Activated CD8-positive, alpha-beta memory T cell treated with anti-CD3 and anti-CD28 coated beads, Interleukin-2, amount 50 U/mL, for 24 hours (primary cell): Measurements from ENCODE around the gene S100A11.

Source experiments
- DNase-seq: peaks from one replicate; pipeline ENCODE4 v3.0.0-alpha.2; 2020; ENCODE audit errors: extremely low read depth

S100A11 gene

DNA sequence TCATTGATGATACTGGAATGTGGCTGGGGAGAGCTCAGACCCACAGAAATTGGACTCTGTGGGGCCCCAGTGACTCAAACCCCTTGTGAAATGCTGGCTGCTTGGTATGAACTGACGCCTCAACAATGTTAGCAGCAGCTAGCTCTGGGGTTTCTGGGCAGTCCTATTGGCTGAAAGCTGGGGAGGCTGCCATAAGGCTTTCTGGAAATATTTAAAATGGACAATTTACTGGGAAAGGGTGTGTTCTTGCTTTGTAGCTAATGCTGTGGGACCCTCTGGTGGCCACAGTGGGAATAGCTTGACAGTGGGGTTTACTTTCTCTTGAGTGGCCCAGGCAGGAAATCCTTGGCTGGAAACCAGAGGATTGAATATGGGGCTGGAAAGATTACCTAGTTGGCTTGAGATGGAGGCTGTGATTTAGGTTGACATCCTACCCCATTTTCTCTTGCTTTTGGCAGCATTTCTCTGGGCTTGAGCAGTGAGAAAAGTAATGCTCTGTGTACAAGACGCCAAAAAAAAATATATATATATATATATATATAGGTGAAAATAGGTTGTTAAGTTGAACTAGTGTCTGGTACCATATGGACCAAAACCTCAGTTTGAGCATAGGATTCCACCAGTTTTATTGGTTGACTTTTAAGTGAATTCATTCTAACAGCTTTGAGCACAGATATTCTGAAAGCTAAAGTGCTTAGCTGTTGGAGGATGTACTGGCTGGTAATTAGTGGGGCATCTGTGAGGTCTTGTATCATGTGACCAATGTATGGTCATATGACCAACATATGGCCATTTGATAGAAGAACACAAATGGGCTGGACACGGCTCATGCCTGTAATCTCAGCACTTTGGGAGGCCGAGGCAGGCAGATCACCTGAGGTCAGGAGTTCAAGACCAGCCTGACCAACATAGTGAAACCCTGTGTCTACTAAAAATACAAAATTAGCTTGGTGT lies 34.9 kb downstream of the S100A11 start:
- no peak for DNase-seq

DNA sequence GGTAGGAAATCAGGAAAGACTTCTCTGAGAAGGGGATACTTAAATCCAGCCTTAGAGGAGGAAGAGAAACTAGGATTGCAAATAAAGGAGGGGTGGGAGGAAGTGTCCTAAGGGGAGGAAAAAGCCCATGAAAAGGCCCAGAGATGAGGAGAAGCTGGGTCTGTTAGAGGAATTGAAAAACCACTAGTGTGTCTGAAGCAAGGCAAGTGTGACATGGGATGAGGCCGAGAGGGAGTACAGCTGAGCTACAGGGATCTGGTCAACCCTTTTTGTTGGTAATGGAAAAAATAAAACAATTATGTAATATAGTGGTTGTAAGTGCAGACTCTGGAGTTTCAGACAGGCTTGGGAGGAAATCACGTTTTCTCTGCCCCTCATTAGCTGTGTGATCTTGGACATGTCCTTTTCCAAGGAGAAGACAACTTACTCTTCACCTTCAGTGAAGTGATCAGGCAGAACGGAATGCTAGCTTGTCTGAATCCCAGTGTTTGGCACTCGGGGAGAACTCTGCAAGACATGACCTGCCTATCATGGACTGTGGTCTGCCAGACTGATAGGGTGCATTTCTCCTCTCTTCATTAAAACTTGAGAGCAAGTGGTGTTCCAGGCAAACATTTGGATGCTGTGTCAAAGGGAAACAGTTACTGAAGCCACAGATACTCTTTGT lies 35.7 kb downstream of the S100A11 start:
- no peak for DNase-seq

DNA sequence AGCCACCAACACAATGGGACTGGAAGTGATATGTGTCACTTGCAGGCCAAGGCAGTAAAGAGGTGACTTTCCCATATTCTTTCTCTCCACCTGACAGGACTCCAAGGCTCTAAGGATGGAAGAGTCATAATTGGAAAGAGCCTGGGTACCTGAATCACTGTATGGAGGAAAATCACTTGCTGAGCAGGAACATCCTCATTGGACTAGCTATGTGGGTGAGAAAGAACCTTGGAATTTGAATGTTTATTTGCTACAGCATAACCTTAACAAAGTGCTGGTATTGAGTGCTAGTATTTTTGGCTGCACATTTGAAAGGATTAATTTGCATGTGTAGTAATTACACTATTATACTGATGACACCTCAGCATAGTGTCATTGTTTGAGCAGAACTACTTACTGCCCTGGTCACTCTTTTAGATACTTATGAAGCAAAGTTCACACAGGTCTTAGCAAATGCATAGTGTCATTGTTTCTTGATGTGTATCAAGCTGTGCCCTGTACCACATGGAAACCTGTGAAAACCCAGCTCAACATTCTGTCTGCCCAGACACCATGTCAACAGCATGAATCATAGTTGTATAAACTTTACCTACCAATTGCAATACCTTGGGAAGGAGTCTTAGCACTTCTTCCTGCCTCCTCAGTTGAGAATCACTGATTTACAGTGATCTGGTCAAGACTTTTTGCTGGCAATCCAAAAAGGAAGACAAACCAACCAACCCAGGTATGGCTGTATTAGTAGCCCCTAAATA lies 38.0 kb downstream of the S100A11 start:
- no peak for DNase-seq

DNA sequence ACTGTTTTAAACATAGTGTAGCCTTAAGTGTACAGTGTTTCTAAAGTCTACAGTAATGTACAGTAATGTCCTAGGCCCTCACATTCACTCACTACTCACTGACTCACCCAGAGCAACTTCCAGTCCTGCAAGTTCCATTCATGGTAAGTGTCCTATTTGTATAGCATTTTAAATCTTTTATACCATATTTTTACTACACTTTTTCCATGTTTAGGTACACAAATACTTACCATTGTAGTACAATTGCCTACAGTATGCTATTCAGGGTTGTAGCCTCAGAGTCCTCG lies 39.6 kb downstream of the S100A11 start:
- no peak for DNase-seq

DNA sequence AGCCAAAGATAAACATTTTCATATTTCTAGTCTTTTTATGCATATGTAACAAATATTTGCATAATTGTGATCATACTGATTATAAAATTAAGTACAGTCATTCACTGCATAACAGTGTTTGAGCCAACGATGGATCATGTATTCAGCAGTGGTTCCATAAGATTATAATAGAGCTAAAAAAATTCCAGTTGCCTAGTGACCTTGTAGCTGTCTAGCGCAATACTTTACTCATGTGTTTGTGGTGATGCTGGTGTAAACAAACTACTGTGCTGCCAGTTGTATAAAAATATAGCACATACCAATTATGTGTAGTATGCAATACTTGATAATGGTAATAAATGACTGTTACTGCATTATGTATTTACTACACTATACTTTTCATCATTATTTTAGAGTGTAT lies 41.0 kb downstream of the S100A11 start:
- DNase-seq: no peak

DNA sequence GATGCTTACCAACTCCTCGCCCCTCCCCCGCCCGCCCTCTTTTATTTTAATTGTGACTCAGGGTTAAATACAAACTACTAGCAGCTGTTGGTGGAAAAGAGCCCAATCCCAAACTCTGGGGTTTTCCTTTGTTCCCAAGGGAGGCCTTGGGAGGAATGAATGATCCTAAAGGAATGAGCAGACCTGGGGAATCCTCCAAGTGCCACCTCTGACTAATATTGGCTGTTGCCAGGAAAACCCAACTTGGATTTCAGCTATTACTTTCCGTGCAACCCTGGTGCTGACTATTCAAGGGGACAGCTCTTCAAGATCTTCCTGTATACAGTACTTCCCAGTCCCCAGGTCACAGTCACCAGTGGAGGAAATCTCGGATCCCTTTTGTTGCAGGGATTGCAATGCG lies 41.8 kb downstream of the S100A11 start:
- no peak for DNase-seq

DNA sequence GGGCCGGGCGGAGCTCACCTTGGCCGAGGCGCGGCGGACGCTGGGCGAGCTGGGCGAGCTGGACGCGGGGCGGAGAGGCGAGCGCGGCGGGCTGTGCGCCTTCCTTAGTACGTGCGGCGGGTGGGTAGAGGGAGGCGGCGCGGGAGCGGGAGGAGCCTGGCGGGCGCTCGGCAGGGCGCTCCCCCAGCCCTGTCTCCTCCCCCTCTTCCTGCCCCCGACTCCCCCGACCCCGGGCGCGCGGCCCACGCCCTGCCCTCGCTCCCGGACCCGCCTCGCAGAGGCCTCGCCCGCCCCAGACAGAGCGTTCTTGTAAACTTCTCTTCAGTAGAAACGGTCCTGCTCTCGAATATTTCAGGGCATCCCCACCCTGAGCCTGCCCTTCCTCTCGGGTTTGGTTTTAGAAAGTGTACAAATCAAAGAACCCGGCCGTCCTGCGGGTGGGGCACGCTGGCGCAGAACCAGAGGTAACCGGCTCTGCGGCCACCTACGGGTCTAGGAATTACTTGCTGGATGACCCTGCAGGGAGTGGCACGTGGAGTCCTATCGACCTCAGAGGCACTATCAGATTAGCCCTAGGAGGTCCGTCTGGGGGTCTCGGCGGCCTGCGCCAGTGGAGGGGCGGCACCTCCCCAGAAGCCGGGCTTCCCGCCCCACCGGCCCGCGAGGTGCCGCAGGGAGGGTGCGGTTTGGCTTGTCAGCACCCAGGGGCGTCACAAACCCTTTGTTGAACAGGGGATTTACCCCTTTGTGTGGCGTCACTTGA lies 42.9 kb downstream of the S100A11 start, which contains the start of gene S100A10:
S100A10 (minus strand) TSS at position 126 of the 763 bp plus-strand sequence. CDS start 7,629 bp downstream, outside the sequence.
- no peak for DNase-seq

DNA sequence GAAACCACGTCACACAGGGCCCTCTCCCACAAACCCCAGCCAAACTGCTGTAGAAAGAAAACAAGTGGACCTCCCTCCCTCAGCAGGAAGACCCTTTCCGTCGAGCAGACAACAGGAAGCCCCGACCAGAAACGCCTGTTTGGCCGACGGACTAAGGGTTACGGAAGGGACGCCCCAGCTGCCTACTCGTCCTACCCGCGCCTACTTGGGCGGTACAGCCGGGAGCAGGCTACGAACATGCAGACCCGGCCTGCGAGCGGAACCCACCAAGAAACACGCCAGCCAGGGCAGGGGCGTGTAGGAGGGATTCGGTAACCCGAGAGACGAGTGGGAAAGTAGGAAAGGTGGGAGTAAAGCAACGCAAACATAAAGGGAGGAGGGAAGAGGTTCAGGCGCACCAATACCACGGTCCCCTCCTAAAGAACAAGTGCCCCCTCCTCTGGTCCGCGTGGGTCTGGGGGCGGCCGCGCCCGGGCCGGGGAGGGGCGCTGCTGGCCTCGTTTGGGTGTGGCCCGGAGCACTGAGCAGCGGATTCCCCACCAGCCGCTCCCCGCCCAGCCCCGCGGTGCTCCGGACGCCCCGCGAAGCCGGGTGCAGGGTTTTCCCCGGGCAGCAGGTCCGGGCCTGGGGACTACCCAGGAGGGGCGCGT lies 43.6 kb downstream of the S100A11 start:
- DNase-seq: no peak

DNA sequence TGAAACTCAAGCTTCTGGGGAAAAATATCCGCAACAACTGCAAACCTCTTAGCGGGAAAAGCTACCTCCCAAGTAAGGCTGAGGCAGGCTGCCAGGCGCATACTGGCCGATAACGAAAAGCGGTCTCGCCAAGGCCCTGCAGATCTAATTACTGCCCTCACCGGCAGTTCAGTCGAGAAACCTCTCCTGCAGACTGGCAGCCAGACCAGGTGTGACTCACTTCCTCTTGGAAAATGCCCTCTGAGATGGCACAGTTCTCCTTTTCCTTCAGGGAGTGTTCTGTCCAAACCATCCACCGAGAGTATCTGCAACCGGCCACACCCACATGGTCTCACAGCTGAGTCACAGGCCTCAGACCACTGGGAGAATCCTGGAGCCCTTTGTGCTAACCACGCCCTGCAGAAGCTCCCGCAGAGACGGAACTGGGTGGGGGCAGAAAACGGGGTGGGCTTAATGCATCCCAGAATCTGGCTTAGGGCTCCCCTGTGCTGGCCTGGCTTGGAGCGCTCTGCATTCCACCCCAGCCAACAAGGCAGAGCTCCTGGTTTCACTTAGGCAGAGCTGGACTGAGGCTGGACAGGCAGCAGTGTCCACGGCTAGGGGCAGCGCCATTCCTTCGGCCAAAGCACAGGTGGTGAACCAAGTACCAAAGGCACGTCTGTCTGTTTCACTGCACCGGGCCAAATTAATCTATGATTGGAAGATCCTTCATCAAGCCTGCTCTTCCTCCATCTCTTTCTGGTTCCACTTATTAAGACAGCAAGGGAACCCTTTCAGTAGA lies 44.3 kb downstream of the S100A11 start:
- DNase-seq: no peak

DNA sequence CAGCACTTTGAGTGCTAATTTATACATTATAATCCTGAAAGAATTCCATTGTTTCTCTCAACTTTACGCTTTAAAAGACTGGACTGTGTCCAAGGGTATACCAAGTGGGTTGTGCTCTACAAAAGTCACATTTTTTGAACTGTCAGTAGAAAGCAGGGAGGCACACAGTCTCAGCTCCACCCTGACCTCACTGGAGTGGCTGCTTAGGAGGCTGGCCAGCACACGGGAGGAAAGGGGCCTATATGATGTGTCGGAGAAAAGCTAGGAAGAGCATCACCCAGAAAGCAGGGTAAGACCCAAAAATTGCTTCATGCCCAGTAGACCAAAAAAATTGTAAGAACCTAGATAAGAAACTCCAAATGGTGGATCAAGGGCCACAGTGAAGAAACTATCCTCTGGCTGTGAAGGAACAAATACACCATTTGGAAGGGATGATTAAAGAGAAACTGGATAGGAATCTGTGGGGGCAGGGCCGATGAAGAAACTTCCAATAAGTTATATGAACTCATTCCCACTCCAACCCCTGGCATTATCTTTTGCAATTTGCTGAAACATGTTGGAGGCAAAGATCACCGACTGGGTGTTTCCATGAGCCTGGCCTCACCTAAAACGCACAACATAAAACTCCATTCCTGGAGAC lies 45.0 kb downstream of the S100A11 start:
- no peak for DNase-seq

DNA sequence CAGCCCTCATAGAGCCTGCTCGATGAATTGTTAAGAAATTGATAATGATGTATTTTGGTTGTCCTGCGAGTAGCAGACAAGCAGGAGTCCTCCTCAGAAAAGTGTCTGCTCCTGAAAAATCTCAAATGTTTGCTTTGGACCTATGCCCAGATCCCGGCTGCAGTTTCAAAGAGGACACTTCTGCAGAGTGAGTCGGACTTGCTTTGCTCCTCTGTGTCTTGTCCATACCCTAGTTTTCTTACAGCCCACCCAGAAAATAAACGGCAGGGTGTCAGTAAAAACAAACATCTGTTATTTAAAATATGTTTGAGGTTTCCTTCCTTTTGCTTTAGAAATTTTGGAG lies 46.0 kb downstream of the S100A11 start:
- no peak for DNase-seq

DNA sequence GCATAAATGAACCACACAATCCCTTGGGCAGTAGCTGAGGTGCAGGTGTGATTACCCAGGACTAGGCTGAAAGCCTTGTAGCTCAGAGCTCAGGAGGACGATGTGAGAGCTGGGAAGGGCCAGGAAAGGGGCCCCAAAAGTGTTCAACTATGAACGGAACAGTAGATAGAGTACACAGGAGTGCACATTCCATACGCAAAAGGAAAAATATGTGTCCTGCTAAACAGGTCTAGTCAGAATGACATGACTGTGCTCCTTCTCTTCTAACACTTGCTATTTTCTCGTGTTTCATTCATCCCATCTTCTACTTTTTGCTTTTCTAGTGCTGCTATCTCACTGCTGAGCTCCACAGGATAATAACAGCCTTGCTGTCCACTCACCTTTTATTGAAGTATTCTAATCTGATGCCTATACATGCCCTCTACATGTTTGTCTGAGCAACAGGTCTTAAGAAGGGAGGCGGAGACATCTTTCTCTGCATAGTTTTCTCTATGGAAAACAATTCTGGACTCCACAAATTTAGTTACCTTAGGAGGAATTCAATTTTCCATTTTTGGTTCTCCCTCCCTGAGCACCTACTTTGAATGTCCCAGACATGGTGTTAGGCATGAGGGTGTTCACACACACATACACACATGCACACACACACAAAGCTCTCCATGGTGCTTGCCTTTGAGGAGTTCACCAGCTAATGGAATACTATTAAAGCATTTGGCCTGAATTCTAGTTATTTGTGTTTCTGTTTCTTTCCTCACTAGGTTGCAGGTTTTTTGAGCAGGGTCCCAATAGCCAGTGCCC lies 46.5 kb downstream of the S100A11 start:
- DNase-seq: no peak

DNA sequence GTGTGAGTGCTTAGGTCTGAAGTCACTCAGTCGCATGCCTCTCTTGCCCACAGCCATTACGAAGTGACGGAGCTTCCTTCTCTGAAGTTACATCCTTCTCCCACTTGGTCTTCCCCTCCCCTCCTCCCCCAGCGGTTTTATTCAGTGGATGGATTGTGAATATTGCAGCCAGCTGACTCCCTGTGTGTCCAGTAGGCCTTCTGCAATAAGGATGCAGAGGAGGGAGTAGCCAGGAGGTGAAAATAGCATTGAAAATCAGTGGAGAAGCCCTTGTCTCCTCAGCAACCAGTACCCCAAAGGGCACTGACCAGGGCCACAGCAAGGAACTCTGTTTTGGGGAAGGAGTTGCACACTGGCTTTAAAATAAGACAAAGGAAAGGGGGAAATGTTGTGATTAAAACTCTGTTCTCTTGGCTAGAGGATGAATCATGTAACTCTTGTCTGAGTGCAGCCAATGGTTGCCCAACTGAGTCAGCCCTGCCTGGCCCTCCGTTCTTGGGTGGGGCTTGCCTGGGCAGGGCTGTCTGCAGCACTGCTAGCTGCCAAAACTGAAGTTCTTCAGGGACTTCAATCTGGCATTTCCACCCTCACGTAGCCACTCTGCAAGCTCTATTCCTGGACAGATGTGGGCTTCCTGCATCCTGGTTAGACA lies 47.5 kb downstream of the S100A11 start:
- no peak for DNase-seq

DNA sequence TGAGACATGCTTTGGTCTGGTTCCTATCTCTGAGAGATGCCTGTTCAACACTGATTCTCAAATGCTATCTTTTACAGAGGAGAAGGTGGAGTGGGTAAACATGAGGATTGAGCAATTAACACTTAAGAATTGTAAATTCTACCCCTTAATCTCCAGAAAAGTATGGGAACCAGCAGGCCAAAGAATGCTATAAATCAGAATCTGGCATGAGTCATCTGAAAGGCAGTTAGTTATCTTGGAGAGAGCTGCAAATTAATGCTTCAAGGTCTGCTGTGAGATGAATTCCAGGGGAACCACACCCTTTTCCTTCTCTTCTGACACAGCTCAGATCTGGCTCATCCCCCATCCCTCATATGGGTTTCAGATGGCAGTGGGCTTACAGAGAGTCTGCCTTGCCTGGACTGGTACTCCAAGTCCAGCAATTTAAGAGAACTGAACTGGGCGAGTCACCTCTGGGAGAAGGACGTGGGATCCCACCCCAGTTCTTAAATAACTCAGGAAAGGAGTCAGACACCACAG lies 48.3 kb downstream of the S100A11 start:
- DNase-seq: no peak

DNA sequence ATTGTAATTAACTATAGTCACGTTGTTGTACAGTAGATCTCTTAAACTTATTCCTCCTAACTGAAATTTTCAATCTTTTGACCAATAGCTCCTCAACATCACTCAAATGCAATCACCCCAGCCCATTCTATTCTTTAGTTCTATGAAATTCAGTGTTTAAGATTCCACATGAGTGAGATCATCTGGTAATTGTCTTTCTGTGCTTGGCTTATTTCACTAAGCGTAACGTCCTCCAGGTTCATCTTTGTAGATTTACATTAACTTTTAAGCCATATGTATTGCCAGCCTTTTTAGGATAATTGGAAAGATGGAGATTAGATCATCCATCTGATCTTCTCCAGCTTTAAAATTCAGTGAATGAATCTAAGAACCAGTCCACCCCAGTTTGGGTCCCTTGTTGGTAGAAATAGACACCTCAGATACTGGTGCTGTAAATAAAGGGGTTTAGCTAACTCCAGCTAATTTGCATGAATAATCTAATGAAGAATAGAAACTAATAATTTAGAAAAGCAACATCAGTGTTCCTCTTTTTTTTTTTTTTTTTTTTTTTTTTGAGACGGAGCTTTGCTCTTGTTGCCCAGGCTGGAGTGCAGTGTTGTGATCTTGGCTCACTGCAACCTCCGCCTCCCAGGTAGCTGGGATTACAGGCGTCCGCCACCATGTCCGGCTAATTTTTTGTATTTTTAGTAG lies 50.2 kb downstream of the S100A11 start:
- DNase-seq: no peak

DNA sequence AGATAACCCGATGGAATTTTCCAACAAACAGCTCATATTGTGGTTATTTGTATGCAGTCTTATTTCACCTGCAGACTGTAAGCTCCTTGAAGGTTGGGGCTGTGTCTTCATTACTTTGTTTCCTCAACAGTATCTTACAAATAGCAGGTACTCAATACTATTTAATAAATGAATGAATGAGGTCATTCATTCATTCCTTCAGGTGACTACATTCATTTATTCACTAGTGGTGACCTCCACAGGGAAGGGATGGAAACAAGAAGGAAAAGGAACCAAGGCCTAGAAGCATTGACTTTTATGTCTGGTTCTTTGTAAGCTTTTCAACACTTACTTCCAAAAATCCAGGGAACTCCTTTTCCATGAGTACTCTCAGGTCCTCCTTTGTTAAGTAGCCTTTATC lies 51.0 kb downstream of the S100A11 start:
- DNase-seq: no peak

DNA sequence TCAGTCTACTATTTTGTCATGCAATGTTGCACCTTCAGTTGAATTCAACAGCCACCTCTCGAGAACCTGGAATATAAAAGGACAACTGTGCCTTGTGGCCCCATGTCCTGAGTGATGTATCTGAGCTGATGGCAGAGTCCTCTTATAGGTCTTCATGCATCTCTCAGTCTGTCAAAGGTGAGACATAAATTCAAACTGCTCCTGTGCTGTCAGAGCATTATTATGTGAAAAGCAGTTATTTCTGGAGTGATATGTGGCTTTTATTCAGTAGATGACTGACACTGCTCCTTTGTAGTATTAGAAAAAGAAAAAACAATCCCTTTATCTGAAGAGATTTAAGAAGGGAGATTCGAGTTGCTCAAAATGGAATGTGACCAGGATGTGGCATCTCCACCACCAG lies 51.5 kb downstream of the S100A11 start:
- no peak for DNase-seq
